GM12872 (cell line): ENCODE data around the gene TANC1.

Experiments used
- TF ChIP-seq, protein P1 (sequence below): IDR thresholded peaks from 3 replicates; pipeline ENCODE4 v1.5.1; 2011; ENCODE audit warnings: low read depth, mild to moderate bottlenecking, low read length, moderate library complexity; ENCODE audit not compliant: insufficient read depth

TANC1 gene

DNA sequence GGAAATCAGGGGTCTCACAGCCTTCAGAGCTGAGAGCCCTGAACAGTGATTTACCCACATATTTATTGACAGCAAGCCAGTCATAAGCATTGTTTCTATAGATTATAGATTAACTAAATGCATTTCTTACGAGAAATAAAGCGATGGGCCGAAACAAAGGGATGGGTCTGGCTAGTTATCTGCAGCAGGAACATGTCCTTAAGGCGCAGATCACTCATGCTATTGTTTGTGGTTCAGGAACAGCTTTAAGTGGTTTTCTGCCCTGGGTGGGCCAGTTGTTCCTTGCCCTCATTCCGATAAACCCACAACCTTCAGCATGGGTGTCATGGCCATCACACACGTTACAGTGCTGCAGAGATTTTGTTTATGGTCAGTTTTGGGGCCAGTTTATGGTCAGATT, 36.4 kb downstream of the TANC1 start:
- TF ChIP-seq, protein P1, sequence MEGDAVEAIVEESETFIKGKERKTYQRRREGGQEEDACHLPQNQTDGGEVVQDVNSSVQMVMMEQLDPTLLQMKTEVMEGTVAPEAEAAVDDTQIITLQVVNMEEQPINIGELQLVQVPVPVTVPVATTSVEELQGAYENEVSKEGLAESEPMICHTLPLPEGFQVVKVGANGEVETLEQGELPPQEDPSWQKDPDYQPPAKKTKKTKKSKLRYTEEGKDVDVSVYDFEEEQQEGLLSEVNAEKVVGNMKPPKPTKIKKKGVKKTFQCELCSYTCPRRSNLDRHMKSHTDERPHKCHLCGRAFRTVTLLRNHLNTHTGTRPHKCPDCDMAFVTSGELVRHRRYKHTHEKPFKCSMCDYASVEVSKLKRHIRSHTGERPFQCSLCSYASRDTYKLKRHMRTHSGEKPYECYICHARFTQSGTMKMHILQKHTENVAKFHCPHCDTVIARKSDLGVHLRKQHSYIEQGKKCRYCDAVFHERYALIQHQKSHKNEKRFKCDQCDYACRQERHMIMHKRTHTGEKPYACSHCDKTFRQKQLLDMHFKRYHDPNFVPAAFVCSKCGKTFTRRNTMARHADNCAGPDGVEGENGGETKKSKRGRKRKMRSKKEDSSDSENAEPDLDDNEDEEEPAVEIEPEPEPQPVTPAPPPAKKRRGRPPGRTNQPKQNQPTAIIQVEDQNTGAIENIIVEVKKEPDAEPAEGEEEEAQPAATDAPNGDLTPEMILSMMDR, result no peak

DNA sequence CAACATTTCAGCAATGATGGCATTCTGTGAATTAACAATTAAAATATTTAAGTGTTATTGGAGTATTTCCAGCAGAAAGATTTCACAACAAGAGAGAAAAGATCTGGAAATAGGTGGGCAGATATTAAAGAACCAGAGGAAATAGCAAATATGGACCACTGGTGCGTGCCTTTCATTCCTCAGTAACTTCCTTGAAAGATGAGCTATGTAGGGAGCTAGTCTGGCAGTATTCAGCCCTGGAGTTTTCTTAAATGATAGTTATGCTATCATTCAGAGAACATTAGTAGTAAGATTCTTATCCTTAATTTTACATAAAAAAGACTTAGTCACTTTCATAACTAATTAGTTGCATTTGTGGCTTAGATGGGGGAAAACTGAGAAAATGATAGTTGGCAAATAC, 41.5 kb downstream of the TANC1 start:
- TF ChIP-seq, protein P1, result no peak

DNA sequence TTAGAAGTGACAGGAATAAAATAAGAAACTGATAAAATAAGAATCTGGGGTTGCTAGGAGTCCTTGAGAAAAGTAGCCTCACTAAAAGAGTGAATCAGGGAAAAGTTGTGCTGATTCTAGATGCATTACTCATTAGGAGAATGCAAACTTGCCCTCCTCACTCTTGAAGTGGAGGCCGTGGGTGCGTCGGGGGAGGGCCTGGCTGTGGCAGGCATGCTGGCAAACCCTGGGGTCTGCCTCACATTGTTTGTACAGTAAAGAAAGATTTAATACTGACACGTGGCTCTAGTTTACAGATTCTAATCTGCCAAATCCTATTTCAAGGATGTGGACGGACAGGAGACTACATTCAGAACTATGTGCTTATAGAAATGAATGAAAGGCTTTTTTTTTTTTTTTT, 41.9 kb downstream of the TANC1 start:
- TF ChIP-seq, protein P1, result no peak

DNA sequence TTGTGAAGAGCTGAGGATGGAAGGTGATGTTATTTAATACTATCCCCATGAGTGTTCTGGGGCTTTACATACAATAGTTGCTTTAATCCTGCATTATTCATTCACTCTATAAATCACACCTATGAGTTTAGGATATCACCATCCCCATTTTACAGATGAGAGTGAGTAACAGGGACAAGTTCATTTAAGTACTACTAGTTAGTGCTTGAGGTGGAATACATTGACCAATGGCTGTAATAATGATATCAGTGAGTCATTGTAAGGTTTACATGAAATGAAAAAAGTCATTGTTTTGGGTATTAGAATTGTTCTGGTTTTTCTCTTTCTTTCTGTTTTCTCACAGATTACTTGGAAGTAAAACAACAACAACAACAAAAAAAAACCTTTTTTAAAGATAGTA, 42.5 kb downstream of the TANC1 start:
- TF ChIP-seq, protein P1, result no peak

DNA sequence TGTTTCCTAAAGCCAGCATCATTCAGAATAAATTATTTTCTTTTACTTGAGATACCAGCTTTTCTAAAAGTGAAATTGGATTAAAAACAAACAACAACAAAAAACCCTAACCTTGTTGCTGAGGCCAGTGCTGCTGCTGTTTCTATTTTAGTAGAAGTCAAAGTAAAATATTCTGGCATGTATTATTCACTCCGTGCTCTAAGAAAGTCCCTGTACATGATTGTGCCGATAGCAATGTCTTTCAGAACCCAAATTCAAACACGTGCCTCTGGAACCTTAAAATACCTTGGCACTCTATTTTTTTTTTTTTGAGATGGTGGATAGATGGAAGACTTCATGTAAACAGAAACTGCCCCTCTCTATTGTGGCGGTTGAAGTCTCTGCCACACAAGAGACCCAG, 43.7 kb downstream of the TANC1 start:
- TF ChIP-seq, protein P1, result no peak

DNA sequence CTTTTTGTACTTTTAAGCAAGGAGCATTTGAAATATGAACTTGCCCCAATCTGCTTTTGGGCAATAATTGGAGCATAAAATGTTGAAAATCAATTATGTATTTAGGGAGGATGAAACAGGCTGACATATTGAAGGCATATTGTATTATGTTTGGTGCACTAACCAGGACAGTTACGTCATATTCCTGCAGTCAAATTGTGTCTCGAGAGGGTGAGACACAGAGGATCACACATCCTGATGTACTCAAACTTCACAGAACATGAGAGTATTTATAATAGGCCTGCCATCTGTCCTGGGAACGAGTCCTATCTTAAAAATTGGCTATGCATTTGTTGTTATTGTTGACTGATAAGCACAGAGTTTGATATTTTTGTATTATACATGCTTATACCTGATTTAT, 44.7 kb downstream of the TANC1 start:
- TF ChIP-seq, protein P1, result no peak

DNA sequence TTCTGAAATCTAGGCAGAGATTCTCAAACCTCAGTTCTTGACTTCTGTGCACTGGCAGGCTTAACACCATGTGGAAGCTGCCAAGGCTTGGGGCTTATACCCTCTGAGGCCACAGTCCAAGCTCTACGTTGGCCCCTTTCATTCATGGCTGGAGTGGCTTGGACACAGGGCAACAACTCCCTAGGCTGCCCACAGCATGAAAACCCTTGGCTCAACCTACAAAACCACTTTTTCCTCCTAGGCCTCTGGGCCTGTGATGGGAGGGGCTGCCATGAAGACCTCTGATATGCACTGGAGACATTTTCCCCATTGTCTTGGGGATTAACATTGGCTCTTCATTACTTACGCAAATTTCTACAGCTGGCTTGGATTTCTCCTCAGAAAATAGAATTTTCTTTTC, 46.7 kb downstream of the TANC1 start:
- TF ChIP-seq, protein P1, result no peak

DNA sequence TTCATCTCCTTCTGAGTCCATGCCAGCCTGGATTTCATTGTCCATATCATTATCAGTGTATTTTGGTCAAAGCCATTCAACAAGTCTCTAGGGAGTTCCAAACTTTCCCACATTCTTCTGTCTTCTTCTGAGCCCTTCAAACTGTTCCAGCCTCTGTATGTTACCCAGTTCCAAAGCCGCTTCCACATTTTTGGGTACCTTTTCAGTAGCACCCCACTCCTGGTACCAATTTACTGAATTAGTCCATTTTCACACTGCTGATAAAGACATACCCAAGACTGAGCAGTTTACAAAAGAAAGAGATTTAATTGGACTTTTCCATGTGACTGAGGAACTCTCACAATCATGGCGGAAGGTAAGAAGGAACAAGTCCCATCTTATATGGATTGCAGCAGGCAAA, 47.4 kb downstream of the TANC1 start:
- TF ChIP-seq, protein P1, result no peak
